Psoas muscle (tissue), 8 donors: ENCODE measurements around the gene BCAR3. TPM values are rescaled to one million over a fixed set of nuclear protein-coding genes. Genes with fewer than 3 reads are reported as not detected.

Experiments
- ATAC-seq, 4 donors: fragments of 200-7000 bp; cut with Tn5 transposase; one replicate each; pipeline ENCODE4 v1.9.1; 2020; ENCODE audit warnings: moderate library complexity in 3 of 4, mild to moderate bottlenecking in 2 of 4
- DNase-seq, 2 donors: peaks; one replicate each; pipeline ENCODE4 v3.0.0-alpha.2; 2020
- H3K27ac ChIP-seq: fragments of 200-600 bp; one replicate; pipeline ENCODE4 v1.8.0; 2022
- H3K27me3 ChIP-seq, 3 donors: fragments of 200-600 bp in 1 of 3; one replicate each; pipeline versions ENCODE4 v1.6.1 to v1.8.0; 2013 to 2022; ENCODE audit warnings: low read length in 2 of 3, mild to moderate bottlenecking in 2 of 3, moderate library complexity in 1 of 3; ENCODE audit not compliant: insufficient read depth in 3 of 3
- H3K36me3 ChIP-seq, 2 donors: fragments of 200-600 bp in 1 of 2; one replicate each; pipeline versions ENCODE4 v1.6.1 to v1.8.0; 2013 to 2022; ENCODE audit warnings: low read depth in 1 of 2, mild to moderate bottlenecking in 1 of 2, moderate library complexity in 1 of 2; ENCODE audit not compliant: insufficient read depth in 1 of 2
- H3K4me1 ChIP-seq: fragments of 200-600 bp; one replicate; pipeline ENCODE4 v1.8.0; 2022
- H3K4me3 ChIP-seq: fragments of 200-600 bp; one replicate; pipeline ENCODE4 v1.8.0; 2022; ENCODE audit warnings: mild to moderate bottlenecking
- H3K9me3 ChIP-seq: fragments of 200-600 bp; one replicate; pipeline ENCODE4 v1.8.0; 2022
- CTCF ChIP-seq: fragments of 200-600 bp; IDR thresholded peaks from one replicate; pipeline ENCODE4 v1.8.0; 2022; ENCODE audit warnings: antibody characterized with exemption
- WGBS, 3 donors: extraction: QIAGEN DNeasy Blood & Tissue Kit; methylation state at CpG; one replicate each; pipeline versions ENCODE4 v1.1.6 to v1.1.7; 2013; 5-methylcytosine and 5-hydroxymethylcytosine counted together
- intact Hi-C, 2 donors: fragments of 100-400 bp; cut with DNase I; formaldehyde crosslinking; loops; one replicate each; pipeline versions ENCODE4 v1.11.0 to v1.14.2; 2022
- polyA plus RNA-seq, 3 donors: library from polyadenylated mRNA; stranded (reverse); fragments of 200-250 nt; gene quantifications; one replicate each; pipeline ENCODE4 v1.2.3, GENCODE V29; 2013
- total RNA-seq, 4 donors: library from RNA; stranded (reverse); fragmentation: NEBNext Ultra II Directional in 2 of 4; extraction: Animal tissue kit (Norgen Biotek cat#: 25700) in 2 of 4; gene quantifications; one replicate each; pipeline versions ENCODE4 v1.2.1 to v1.2.4, GENCODE V29; 2021 to 2023
- donor health status: healthy with polysubstance abuse.
- donor health status: DM: no; HTN: no; CAD: no; lungs with moderate emphysema.
- donor health status: Bipolar disorder and iron deficiency.
- donor health status: healthy.
- donor health status: DM: yes; HTN: yes; CAD: no.
- donor health status: DM: no; HTN: no; CAD: no.
- donor health status: DM: no; HTN: no; CAD: no.
- donor health status: DM: yes; HTN: yes; CAD: no.

The BCAR3 gene
- total and polyA plus RNA-seq, 7 donors = 15.8 to 64.1 (median 18.4) TPM

- Histone ChIP-seq H3K4me3 (no peak overlapping the region), H3K4me1 (peaks cover 44% of the 10 kb centered on the region), H3K27me3 (no peaks in the 10 kb centered on the region), H3K36me3 (no peaks in the 10 kb centered on the region), H3K9me3 (no peaks in the 10 kb centered on the region), H3K27ac (peak overlapping the region; percentile 86)
- intact Hi-C loops = no loop called here
- ATAC-seq (peak; percentile 42 to 54 (median 44)), DNase-seq (no peak)
- WGBS, 3 donors = 51 to 70% (median 54%) methylated on average over 6 of the region's 6 CpGs
- TF ChIP-seq CTCF = no peak
Measured at GRCh38 chr1:93616996-93617669, 64.5 kb downstream of the BCAR3 start.

- no peaks in the 10 kb centered on the region for H3K9me3 ChIP-seq
- ATAC-seq (peak; percentile 23 to 63 (median 58)), DNase-seq (no peak)
- no peak overlapping the region for H3K4me3 ChIP-seq
- peak overlapping the region; percentile 86 for H3K27ac ChIP-seq
- H3K27me3 ChIP-seq = no peaks in the 10 kb centered on the region
- TF ChIP-seq CTCF = no peak
- intact Hi-C loops = no loop called here
- H3K36me3 ChIP-seq = no peaks in the 10 kb centered on the region
- peaks cover 47% of the 10 kb centered on the region for H3K4me1 ChIP-seq
- WGBS, 3 donors = 41 to 54% (median 41%) methylated on average over 8 of the region's 8 CpGs
Measured at GRCh38 chr1:93616221-93616995, 65.2 kb downstream of the BCAR3 start.

GRCh38 chr1:93615582-93616150 lies 66.0 kb downstream of the BCAR3 start:
- Histone ChIP-seq H3K36me3 (no peaks in the 10 kb centered on the region), H3K27ac (peak overlapping the region; percentile 86), H3K27me3 (no peaks in the 10 kb centered on the region), H3K4me1 (peaks cover 52% of the 10 kb centered on the region), H3K4me3 (no peak overlapping the region), H3K9me3 (no peaks in the 10 kb centered on the region)
- DNase-seq (no peak), ATAC-seq (no peak)
- WGBS, 3 donors = 63 to 73% (median 68%) methylated on average over 10 of the region's 10 CpGs
- no peak for TF ChIP-seq CTCF
- intact Hi-C loops = no loop called here

- WGBS, 3 donors = 67 to 73% (median 68%) methylated on average over 14 of the region's 14 CpGs
- H3K27me3 ChIP-seq = no peaks in the 10 kb centered on the region
- H3K4me1 ChIP-seq = peaks cover 52% of the 10 kb centered on the region
- TF ChIP-seq CTCF = no peak
- no peaks in the 10 kb centered on the region for H3K36me3 ChIP-seq
- intact Hi-C loops = loop anchor here in 1 of 2 donors (5.0 kb wide), 1 partner anchor 38 kb away; no protein-coding TSS in a partner anchor
- no peaks in the 10 kb centered on the region for H3K9me3 ChIP-seq
- H3K4me3 ChIP-seq = no peak overlapping the region
- DNase-seq = no peak
- peak in 1 of 4 donors; percentile 34 for ATAC-seq
- H3K27ac ChIP-seq = peak overlapping the region; percentile 86
Measured at GRCh38 chr1:93614986-93615581, 66.6 kb downstream of the BCAR3 start.
